Measurements from ENCODE around the gene CYTH4.

- TF ChIP-seq EZH2 (IDR thresholded peaks at IDR 0.05; ENCODE audit: low read depth, low read length, severe bottlenecking) = no peak
- no peak for TF ChIP-seq SIX5 (IDR thresholded peaks at IDR 0.05; ENCODE audit: low read depth, low read length)
- no peak for TF ChIP-seq CBX8 (IDR thresholded peaks at IDR 0.05; ENCODE audit: borderline replicate concordance, low read depth, low read length)
- TF ChIP-seq ATF3 (IDR thresholded peaks at IDR 0.05; ENCODE audit: insufficient read depth, low read depth, low read length) = no peak
- no peak for TF ChIP-seq JUND (IDR thresholded peaks at IDR 0.05; ENCODE audit: low read length)
- TF ChIP-seq CTCF (IDR thresholded peaks at IDR 0.05; ENCODE audit: control extremely low read depth in 1 of 3, insufficient read depth in 1 of 3, low read depth in 1 of 3, low read length in 3 of 3) = no peak
- no peak for TF ChIP-seq TAF1 (IDR thresholded peaks at IDR 0.05; ENCODE audit: low read depth, low read length)
Observed at GRCh38 chr22:37354670-37355069, 72.4 kb downstream of the CYTH4 start.

Data from H1 (cell line).